PC-3 (cell line): ENCODE measurements around the gene TET2.

Source experiments
- CTCF ChIP-seq: fragments of 300-600 bp; sonication (generic); conservative IDR thresholded peaks from 2 replicates; pipeline ENCODE4 v1.5.1; 2017; ENCODE audit warnings: antibody characterized with exemption, low read depth, mild to moderate bottlenecking, low read length
- EZH2 ChIP-seq: fragments of 300-600 bp; sonication (generic); IDR thresholded peaks from one replicate; pipeline ENCODE4 v1.6.1; 2017; ENCODE audit warnings: antibody characterized with exemption, mild to moderate bottlenecking, low read length; ENCODE audit not compliant: unreplicated experiment

DNA sequence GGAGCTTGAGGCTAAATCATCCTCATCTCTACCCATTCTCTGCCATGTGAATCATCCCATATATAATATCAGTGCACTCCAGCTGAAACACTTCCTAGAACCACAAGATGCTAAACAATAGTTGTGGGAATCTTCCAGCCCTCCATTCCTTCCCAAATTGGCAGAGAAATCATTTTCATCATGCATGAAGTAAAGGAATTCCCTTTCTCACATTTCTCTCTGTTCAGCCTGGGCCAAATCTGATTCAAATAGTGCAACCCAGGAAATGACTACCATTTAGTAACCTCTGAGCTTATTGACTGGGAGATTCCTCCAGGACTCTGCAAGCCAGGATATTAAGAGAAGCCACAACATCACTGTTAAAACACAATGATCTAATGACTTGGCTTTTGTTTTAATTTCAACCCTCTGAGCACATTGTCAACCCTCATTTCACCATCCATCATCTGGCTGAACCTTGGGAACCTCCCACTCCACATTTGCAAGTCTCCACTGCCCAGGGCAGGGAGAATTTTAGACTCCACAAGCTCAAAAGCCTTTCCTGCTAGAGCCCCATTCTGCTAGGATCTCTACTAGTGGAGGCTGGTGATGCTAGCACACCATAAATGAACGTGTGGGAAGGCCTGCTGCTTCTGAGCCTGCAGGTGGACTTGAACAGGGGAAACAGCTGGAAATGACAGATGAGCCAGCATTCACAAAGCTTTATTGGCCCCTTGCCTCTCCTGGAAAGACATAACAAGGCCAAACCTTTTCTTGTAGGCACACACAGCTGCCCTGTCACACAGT, 133.9 kb downstream of the TET2 start:
- TF ChIP-seq CTCF = no peak
- no peak for TF ChIP-seq EZH2
